ENCODE results near the gene MYO9A.
A peak's percentile ranks its signal among the peaks of the same experiment; 100 is the strongest.

The MYO9A gene

DNA sequence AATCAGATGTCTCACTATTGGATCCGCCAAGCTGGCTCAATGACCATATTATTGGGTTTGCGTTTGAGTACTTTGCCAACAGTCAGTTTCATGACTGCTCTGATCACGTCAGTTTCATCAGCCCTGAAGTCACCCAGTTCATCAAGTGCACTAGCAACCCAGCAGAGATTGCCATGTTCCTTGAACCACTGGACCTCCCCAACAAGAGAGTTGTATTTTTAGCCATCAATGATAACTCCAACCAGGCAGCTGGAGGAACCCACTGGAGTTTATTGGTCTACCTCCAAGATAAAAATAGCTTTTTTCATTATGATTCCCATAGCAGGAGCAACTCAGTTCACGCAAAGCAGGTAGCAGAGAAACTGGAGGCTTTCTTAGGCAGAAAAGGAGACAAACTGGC is 21.7 kb upstream of the MYO9A start:
- H3K27me3 ChIP-seq (ENCODE audit: control insufficient read depth in 2 of 2, insufficient read depth in 2 of 2, low read length in 2 of 2) = no peaks in the 10 kb centered on the region

DNA sequence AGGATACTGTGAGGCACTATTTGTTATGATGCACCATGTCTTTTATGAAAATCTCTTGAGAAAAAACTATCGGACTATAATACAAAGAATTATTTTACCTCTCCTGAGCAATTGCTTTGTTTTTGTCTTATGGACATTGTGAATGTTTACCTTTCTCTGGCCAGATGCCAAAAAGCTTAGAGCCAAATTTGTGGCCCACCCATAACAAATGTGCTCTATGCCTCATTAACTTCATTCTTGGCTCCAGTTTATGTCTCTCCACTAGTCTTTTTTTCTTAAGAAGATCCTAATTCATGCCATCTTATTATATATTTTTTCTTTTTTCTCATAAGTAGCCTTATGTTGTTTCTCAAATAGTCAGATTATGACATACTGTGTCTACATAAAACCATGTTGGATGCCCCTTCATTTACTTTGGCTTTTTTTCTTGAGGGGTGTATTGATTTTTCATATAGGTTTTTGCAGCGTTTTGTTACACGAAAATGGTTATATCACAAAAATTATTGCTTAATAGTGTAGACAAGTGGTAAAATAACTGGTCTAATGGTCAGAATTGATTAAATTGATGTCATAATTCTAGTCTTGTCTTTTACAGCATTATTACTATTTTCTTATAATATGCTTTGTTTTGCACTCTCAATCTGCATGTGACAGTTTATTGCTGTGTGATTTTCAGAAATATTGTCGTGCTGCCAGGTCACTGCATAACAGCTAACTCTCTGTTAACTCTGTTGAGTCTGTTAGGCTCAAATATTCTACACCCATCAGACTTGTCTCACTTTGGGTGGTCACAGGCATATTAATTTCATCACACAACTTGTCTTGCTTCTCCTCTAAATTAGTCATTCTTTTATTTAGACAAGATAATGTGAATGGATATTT is 18.5 kb upstream of the MYO9A start:
- H3K36me3 ChIP-seq (ENCODE audit: control insufficient read depth in 2 of 2, insufficient read depth in 2 of 2, low read length in 2 of 2) = no peaks in the 10 kb centered on the region

More for the DNA sequence above, 21.7 kb upstream of the MYO9A start:
- H3K9me3 ChIP-seq (ENCODE audit: control insufficient read depth in 2 of 2, low read length in 2 of 2) = no peaks in the 10 kb centered on the region
- peaks cover 4 to 12% of the 10 kb centered on the region in 2 donors for H3K4me1 ChIP-seq (ENCODE audit: control insufficient read depth in 2 of 2, insufficient read depth in 2 of 2, low read length in 2 of 2)
- H3K4me3 ChIP-seq (ENCODE audit: low read length in 2 of 2) = no peak overlapping the region
- no peak overlapping the region for H3K9ac ChIP-seq (ENCODE audit: low read depth in 1 of 2, low read length in 2 of 2)
- H3K27ac ChIP-seq (ENCODE audit: low read depth in 2 of 2, low read length in 2 of 2) = no peak overlapping the region
- H3K36me3 ChIP-seq (ENCODE audit: control insufficient read depth in 2 of 2, insufficient read depth in 2 of 2, low read length in 2 of 2) = no peaks in the 10 kb centered on the region

GRCh38 chr15:72135719-72136118 is 17.8 kb upstream of the MYO9A start:
- no peaks in the 10 kb centered on the region for H3K36me3 ChIP-seq (ENCODE audit: control insufficient read depth in 2 of 2, insufficient read depth in 2 of 2, low read length in 2 of 2)
- H3K27ac ChIP-seq (ENCODE audit: low read depth in 2 of 2, low read length in 2 of 2) = no peak overlapping the region
- H3K9ac ChIP-seq (ENCODE audit: low read depth in 1 of 2, low read length in 2 of 2) = no peak overlapping the region
- peaks cover 0 to 4% of the 10 kb centered on the region in 2 donors for H3K4me1 ChIP-seq (ENCODE audit: control insufficient read depth in 2 of 2, insufficient read depth in 2 of 2, low read length in 2 of 2)
- H3K27me3 ChIP-seq (ENCODE audit: control insufficient read depth in 2 of 2, insufficient read depth in 2 of 2, low read length in 2 of 2) = no peaks in the 10 kb centered on the region
- no peaks in the 10 kb centered on the region for H3K9me3 ChIP-seq (ENCODE audit: control insufficient read depth in 2 of 2, low read length in 2 of 2)
- no peak overlapping the region for H3K4me3 ChIP-seq (ENCODE audit: low read length in 2 of 2)

More for the DNA sequence above, 18.5 kb upstream of the MYO9A start:
- Histone ChIP-seq H3K27ac (ENCODE audit: low read depth in 2 of 2, low read length in 2 of 2) (no peak overlapping the region), H3K9me3 (ENCODE audit: control insufficient read depth in 2 of 2, low read length in 2 of 2) (no peaks in the 10 kb centered on the region), H3K9ac (ENCODE audit: low read depth in 1 of 2, low read length in 2 of 2) (no peak overlapping the region), H3K4me3 (ENCODE audit: low read length in 2 of 2) (no peak overlapping the region), H3K4me1 (ENCODE audit: control insufficient read depth in 2 of 2, insufficient read depth in 2 of 2, low read length in 2 of 2) (peaks cover 0 to 7% of the 10 kb centered on the region in 2 donors), H3K27me3 (ENCODE audit: control insufficient read depth in 2 of 2, insufficient read depth in 2 of 2, low read length in 2 of 2) (no peaks in the 10 kb centered on the region)

- Histone ChIP-seq H3K27me3 (ENCODE audit: control insufficient read depth in 2 of 2, insufficient read depth in 2 of 2, low read length in 2 of 2) (no peaks in the 10 kb centered on the region), H3K4me1 (ENCODE audit: control insufficient read depth in 2 of 2, insufficient read depth in 2 of 2, low read length in 2 of 2) (peaks cover 0 to 8% of the 10 kb centered on the region in 2 donors), H3K9me3 (ENCODE audit: control insufficient read depth in 2 of 2, low read length in 2 of 2) (no peaks in the 10 kb centered on the region), H3K36me3 (ENCODE audit: control insufficient read depth in 2 of 2, insufficient read depth in 2 of 2, low read length in 2 of 2) (no peaks in the 10 kb centered on the region), H3K9ac (ENCODE audit: low read depth in 1 of 2, low read length in 2 of 2) (no peak overlapping the region), H3K27ac (ENCODE audit: low read depth in 2 of 2, low read length in 2 of 2) (no peak overlapping the region), H3K4me3 (ENCODE audit: low read length in 2 of 2) (no peak overlapping the region)
These were observed 15.3 kb upstream of the MYO9A start for GRCh38 chr15:72133211-72133610.

- no peaks in the 10 kb centered on the region for H3K9me3 ChIP-seq (ENCODE audit: control insufficient read depth in 2 of 2, low read length in 2 of 2)
- H3K4me1 ChIP-seq (ENCODE audit: control insufficient read depth in 2 of 2, insufficient read depth in 2 of 2, low read length in 2 of 2) = peaks cover 0 to 8% of the 10 kb centered on the region in 2 donors
- H3K4me3 ChIP-seq (ENCODE audit: low read length in 2 of 2) = no peak overlapping the region
- no peak overlapping the region for H3K9ac ChIP-seq (ENCODE audit: low read depth in 1 of 2, low read length in 2 of 2)
- H3K27me3 ChIP-seq (ENCODE audit: control insufficient read depth in 2 of 2, insufficient read depth in 2 of 2, low read length in 2 of 2) = no peaks in the 10 kb centered on the region
- H3K36me3 ChIP-seq (ENCODE audit: control insufficient read depth in 2 of 2, insufficient read depth in 2 of 2, low read length in 2 of 2) = no peaks in the 10 kb centered on the region
- H3K27ac ChIP-seq (ENCODE audit: low read depth in 2 of 2, low read length in 2 of 2) = no peak overlapping the region
These were observed 14.0 kb upstream of the MYO9A start for GRCh38 chr15:72131922-72132321.

- Histone ChIP-seq H3K27me3 (ENCODE audit: control insufficient read depth in 2 of 2, insufficient read depth in 2 of 2, low read length in 2 of 2) (no peaks in the 10 kb centered on the region), H3K9ac (ENCODE audit: low read depth in 1 of 2, low read length in 2 of 2) (no peak overlapping the region), H3K36me3 (ENCODE audit: control insufficient read depth in 2 of 2, insufficient read depth in 2 of 2, low read length in 2 of 2) (no peaks in the 10 kb centered on the region), H3K4me3 (ENCODE audit: low read length in 2 of 2) (no peak overlapping the region), H3K4me1 (ENCODE audit: control insufficient read depth in 2 of 2, insufficient read depth in 2 of 2, low read length in 2 of 2) (peaks cover 0 to 4% of the 10 kb centered on the region in 2 donors), H3K9me3 (ENCODE audit: control insufficient read depth in 2 of 2, low read length in 2 of 2) (no peaks in the 10 kb centered on the region), H3K27ac (ENCODE audit: low read depth in 2 of 2, low read length in 2 of 2) (no peak overlapping the region)
These were observed 12.3 kb upstream of the MYO9A start for GRCh38 chr15:72130272-72130671.

DNA sequence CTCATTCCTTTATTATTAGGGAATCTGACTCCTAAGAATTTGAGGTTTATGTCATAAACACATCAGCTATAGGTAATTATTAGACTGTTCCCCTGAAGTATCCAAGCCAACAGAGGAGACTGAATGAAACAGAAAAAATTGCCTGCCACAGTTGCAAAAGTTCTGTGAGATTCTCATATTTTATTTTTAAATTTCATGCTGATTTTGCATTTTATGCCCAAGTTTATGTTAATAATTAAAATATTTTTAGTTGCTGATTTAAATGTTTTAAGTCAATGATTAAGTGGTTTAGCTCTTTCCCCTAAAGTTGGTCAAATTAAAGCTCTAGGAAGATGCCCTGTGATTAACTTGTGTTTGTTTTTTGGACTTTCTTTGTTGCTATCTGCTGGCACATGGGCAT is 10.4 kb upstream of the MYO9A start:
- H3K36me3 ChIP-seq (ENCODE audit: control insufficient read depth in 2 of 2, insufficient read depth in 2 of 2, low read length in 2 of 2) = no peaks in the 10 kb centered on the region
- H3K4me3 ChIP-seq (ENCODE audit: low read length in 2 of 2) = no peak overlapping the region
- peaks cover 0 to 4% of the 10 kb centered on the region in 2 donors for H3K4me1 ChIP-seq (ENCODE audit: control insufficient read depth in 2 of 2, insufficient read depth in 2 of 2, low read length in 2 of 2)

DNA sequence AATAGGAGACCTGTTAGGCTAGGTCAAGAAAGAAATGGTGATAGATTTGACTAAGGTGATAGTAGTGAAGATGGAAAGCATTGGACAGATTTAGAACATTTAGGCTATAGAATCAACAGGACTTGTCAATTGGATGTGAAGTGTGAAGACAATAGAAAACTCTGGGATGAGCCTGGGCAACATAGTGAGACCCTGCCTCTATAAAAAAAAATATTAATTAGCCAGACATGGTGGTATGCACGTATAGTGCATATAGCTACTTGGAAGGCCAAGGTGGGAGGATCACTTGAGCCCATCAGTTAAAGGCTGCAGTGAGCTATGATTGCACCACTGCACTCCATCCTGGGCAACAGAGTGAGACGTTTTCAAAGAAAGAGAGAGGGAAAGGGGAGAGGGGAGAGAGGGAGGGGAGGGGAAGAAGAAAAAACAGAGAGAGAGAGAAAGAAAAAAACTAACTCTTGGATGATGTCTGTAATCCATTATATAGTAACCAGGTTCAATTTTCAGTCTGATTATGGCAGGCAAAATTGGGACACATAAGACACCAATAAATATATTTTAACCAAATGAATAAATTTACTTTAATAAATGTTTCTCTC is 9.9 kb upstream of the MYO9A start:
- no peaks in the 10 kb centered on the region for H3K36me3 ChIP-seq (ENCODE audit: control insufficient read depth in 2 of 2, insufficient read depth in 2 of 2, low read length in 2 of 2)
- H3K9ac ChIP-seq (ENCODE audit: low read depth in 1 of 2, low read length in 2 of 2) = no peak overlapping the region
- H3K9me3 ChIP-seq (ENCODE audit: control insufficient read depth in 2 of 2, low read length in 2 of 2) = no peaks in the 10 kb centered on the region
- H3K27ac ChIP-seq (ENCODE audit: low read depth in 2 of 2, low read length in 2 of 2) = no peak overlapping the region
- no peaks in the 10 kb centered on the region for H3K27me3 ChIP-seq (ENCODE audit: control insufficient read depth in 2 of 2, insufficient read depth in 2 of 2, low read length in 2 of 2)
- no peak overlapping the region for H3K4me3 ChIP-seq (ENCODE audit: low read length in 2 of 2)
- peaks cover 0 to 4% of the 10 kb centered on the region in 2 donors for H3K4me1 ChIP-seq (ENCODE audit: control insufficient read depth in 2 of 2, insufficient read depth in 2 of 2, low read length in 2 of 2)

More for the DNA sequence above, 10.4 kb upstream of the MYO9A start:
- H3K27ac ChIP-seq (ENCODE audit: low read depth in 2 of 2, low read length in 2 of 2) = no peak overlapping the region
- H3K9me3 ChIP-seq (ENCODE audit: control insufficient read depth in 2 of 2, low read length in 2 of 2) = no peaks in the 10 kb centered on the region
- no peaks in the 10 kb centered on the region for H3K27me3 ChIP-seq (ENCODE audit: control insufficient read depth in 2 of 2, insufficient read depth in 2 of 2, low read length in 2 of 2)
- H3K9ac ChIP-seq (ENCODE audit: low read depth in 1 of 2, low read length in 2 of 2) = no peak overlapping the region

DNA sequence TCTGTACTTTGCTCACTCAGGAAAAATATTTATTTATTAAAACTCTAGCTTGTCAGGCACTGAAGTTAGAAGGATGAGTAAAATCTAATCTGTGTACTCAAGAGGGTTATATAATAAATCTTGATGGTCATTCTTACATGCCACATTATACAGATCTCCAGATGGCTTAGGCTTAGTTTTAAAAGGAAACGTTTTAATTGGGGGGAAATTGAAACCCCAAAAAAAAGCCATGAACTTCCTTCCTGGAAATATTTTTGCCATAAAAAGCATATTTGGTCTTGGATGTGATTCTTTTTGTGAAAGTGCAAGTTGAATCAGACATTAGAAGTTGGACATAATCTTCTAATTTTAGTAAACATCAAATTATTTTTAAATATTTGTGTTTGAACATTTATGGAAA is 6.3 kb upstream of the MYO9A start:
- Histone ChIP-seq H3K36me3 (ENCODE audit: control insufficient read depth in 2 of 2, insufficient read depth in 2 of 2, low read length in 2 of 2) (no peaks in the 10 kb centered on the region), H3K4me1 (ENCODE audit: control insufficient read depth in 2 of 2, insufficient read depth in 2 of 2, low read length in 2 of 2) (peaks cover 0 to under 1% of the 10 kb centered on the region in 2 donors), H3K27me3 (ENCODE audit: control insufficient read depth in 2 of 2, insufficient read depth in 2 of 2, low read length in 2 of 2) (no peaks in the 10 kb centered on the region), H3K27ac (ENCODE audit: low read depth in 2 of 2, low read length in 2 of 2) (no peak overlapping the region), H3K9ac (ENCODE audit: low read depth in 1 of 2, low read length in 2 of 2) (no peak overlapping the region), H3K9me3 (ENCODE audit: control insufficient read depth in 2 of 2, low read length in 2 of 2) (no peaks in the 10 kb centered on the region), H3K4me3 (ENCODE audit: low read length in 2 of 2) (no peak overlapping the region)

DNA sequence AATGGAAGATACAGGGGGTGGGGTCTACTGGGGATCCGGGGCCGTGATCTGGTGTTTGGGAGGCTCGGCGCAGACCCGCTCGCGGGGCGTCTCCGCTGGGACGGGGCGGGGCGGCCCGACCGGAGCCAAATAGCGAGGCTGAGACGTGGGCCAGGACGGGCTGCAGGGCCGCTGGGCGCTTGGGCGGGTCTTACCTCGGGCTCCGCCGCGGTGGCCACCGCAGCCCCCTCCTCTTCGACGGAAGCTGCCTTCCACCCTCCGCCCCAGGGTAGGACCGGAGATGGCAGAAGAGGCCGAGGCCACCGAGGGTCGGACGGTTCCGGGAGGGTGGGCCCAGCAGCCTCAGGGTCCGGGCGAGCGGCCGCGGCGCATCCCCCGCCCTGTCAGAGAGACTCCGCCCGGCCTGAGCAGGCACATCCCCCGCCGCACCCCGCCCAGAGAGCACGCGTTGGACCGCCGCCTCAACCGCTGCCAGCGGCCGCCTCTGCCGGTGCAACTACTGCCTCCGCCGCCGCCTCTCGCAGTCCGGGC is 399 bp downstream of the MYO9A start:
- Histone ChIP-seq H3K36me3 (ENCODE audit: control insufficient read depth in 2 of 2, insufficient read depth in 2 of 2, low read length in 2 of 2) (no peaks in the 10 kb centered on the region), H3K9me3 (ENCODE audit: control insufficient read depth in 2 of 2, low read length in 2 of 2) (no peaks in the 10 kb centered on the region), H3K4me1 (ENCODE audit: control insufficient read depth in 2 of 2, insufficient read depth in 2 of 2, low read length in 2 of 2) (peaks cover 10 to 18% of the 10 kb centered on the region in 2 donors), H3K27me3 (ENCODE audit: control insufficient read depth in 2 of 2, insufficient read depth in 2 of 2, low read length in 2 of 2) (no peaks in the 10 kb centered on the region), H3K27ac (ENCODE audit: low read depth in 2 of 2, low read length in 2 of 2) (peak overlapping the region; percentile 90 to 97), H3K4me3 (ENCODE audit: low read length in 2 of 2) (peak overlapping the region; percentile 91 to 99), H3K9ac (ENCODE audit: low read depth in 1 of 2, low read length in 2 of 2) (peak overlapping the region; percentile 88 to 96)
